HepG2 (cell line): ENCODE data around the gene ZNF628. TPM values are rescaled to one million over a fixed set of nuclear protein-coding genes. Genes with fewer than 3 reads are reported as not detected.
A peak's percentile ranks its signal among the peaks of the same experiment; 100 is the strongest.

Experiments used
- ATF5 ChIP-seq: sonication (generic); formaldehyde crosslinking; IDR thresholded peaks from 2 replicates; pipeline ENCODE4 v1.4.0; 2020; ENCODE audit warnings: mild to moderate bottlenecking, low read depth, missing genetic modification reagents
- BORCS8-MEF2B ChIP-seq: sonication (generic); formaldehyde crosslinking; IDR thresholded peaks from 2 replicates; pipeline ENCODE4 v1.8.0; 2022; ENCODE audit warnings: mild to moderate bottlenecking, missing genetic modification reagents
- CEBPG ChIP-seq: IDR thresholded peaks from 2 replicates; pipeline ENCODE4 v1.6.1; 2016
- ELF3 ChIP-seq: IDR thresholded peaks from 2 replicates; pipeline ENCODE4 v1.6.1; 2016; ENCODE audit warnings: missing genetic modification reagents, missing compliant biosample characterization
- GABPB1 ChIP-seq: IDR thresholded peaks from 2 replicates; pipeline ENCODE4 v1.6.1; 2016; ENCODE audit warnings: mild to moderate bottlenecking, missing genetic modification reagents, moderate library complexity, missing compliant biosample characterization
- HDAC1 ChIP-seq: sonication (generic); formaldehyde crosslinking; IDR thresholded peaks from 2 replicates; pipeline ENCODE4 v1.5.1; 2020; ENCODE audit warnings: mild to moderate bottlenecking, missing genetic modification reagents
- IRF1 ChIP-seq: sonication (generic); formaldehyde crosslinking; IDR thresholded peaks from 2 replicates; pipeline ENCODE4 v1.4.0; 2020; ENCODE audit warnings: low read depth, mild to moderate bottlenecking, missing genetic modification reagents
- POGZ ChIP-seq: sonication (generic); formaldehyde crosslinking; IDR thresholded peaks from 2 replicates; pipeline ENCODE4 v1.4.0; 2020; ENCODE audit warnings: mild to moderate bottlenecking, missing genetic modification reagents
- POLR2AphosphoS5 ChIP-seq: IDR thresholded peaks from 2 replicates; pipeline ENCODE4 v1.6.1; 2012; ENCODE audit warnings: low read depth, low read length
- RBFOX2 ChIP-seq: fragments of 200-400 bp; formaldehyde crosslinking; IDR thresholded peaks from 2 replicates; pipeline ENCODE4 v1.6.1; 2017; ENCODE audit warnings: low read depth, mild to moderate bottlenecking, low read length
- RERE ChIP-seq: IDR thresholded peaks from 2 replicates; pipeline ENCODE4 v1.6.1; 2016; ENCODE audit warnings: low read depth, missing genetic modification reagents, missing compliant biosample characterization
- SP1 ChIP-seq, 2 experiments: fragments of 450-650 bp in 1 of 2; sonication (generic) in 1 of 2; formaldehyde crosslinking in 1 of 2; IDR thresholded peaks; 2 replicates each; pipeline versions ENCODE4 v1.4.0 to v1.6.1; 2016 to 2020; ENCODE audit warnings: missing genetic modification reagents in 1 of 2
- SP140L ChIP-seq: sonication (generic); formaldehyde crosslinking; IDR thresholded peaks from 2 replicates; pipeline ENCODE4 v1.4.0; 2020; ENCODE audit warnings: missing genetic modification reagents, borderline replicate concordance
- TCF12 ChIP-seq, 2 experiments: fragments of 450-650 bp in 1 of 2; sonication (generic) in 1 of 2; formaldehyde crosslinking in 1 of 2; IDR thresholded peaks; 2 replicates each; pipeline versions ENCODE4 v1.6.1 to v1.8.0; 2017 to 2022; ENCODE audit warnings: antibody characterized with exemption in 1 of 2, mild to moderate bottlenecking in 1 of 2, missing genetic modification reagents in 1 of 2, moderate library complexity in 1 of 2
- USF2 ChIP-seq, 2 experiments: sonication (generic) in 1 of 2; formaldehyde crosslinking in 1 of 2; IDR thresholded peaks; 2 replicates each; pipeline versions ENCODE4 v1.5.1 to v1.6.1; 2011 to 2020; ENCODE audit warnings: borderline replicate concordance in 1 of 2, low read depth in 1 of 2, low read length in 1 of 2, mild to moderate bottlenecking in 1 of 2, missing genetic modification reagents in 1 of 2, moderate library complexity in 1 of 2
- YEATS2 ChIP-seq: sonication (generic); formaldehyde crosslinking; IDR thresholded peaks from 2 replicates; pipeline ENCODE4 v1.4.0; 2020; ENCODE audit warnings: missing genetic modification reagents, borderline replicate concordance
- ZFP36L1 ChIP-seq: sonication (generic); formaldehyde crosslinking; IDR thresholded peaks from 2 replicates; pipeline ENCODE4 v1.8.0; 2022; ENCODE audit warnings: mild to moderate bottlenecking, missing genetic modification reagents, moderate library complexity
- ZMYM4 ChIP-seq: sonication (generic); formaldehyde crosslinking; IDR thresholded peaks from 2 replicates; pipeline ENCODE4 v1.8.1; 2023; ENCODE audit warnings: mild to moderate bottlenecking, missing genetic modification reagents
- ZNF121 ChIP-seq: sonication (generic); formaldehyde crosslinking; IDR thresholded peaks from 2 replicates; pipeline ENCODE4 v1.5.0; 2020; ENCODE audit warnings: mild to moderate bottlenecking, missing genetic modification reagents
- ZNF138 ChIP-seq: sonication (generic); formaldehyde crosslinking; IDR thresholded peaks from 2 replicates; pipeline ENCODE4 v1.5.0; 2020; ENCODE audit warnings: mild to moderate bottlenecking, low read depth, missing genetic modification reagents
- polyA plus RNA-seq, 8 experiments: library from polyadenylated mRNA; depleted of rRNA in 3 of 8; stranded (reverse) in 7 of 8; unstranded in 1 of 8; fragments of >200 nt; fragmentation: Illumina TruSeq in 4 of 8; extraction: Trizol in 4 of 8; gene quantifications; 2 replicates each; pipeline versions ENCODE4 v1.2.1 to v1.2.3, GENCODE V29; 2011 to 2016; ENCODE audit warnings: low read depth in 4 of 8, missing spikeins in 1 of 8, mixed read lengths in 1 of 8; ENCODE audit not compliant: insufficient read depth in 1 of 8
- total RNA-seq, 5 experiments: library from RNA; depleted of rRNA; stranded (reverse); fragments of >200 nt; fragmentation: Illumina TruSeq; extraction: Trizol; gene quantifications; 2 replicates each; pipeline ENCODE4 v1.2.3, GENCODE V29; 2016; ENCODE audit warnings: low read depth in 1 of 5

The ZNF628 gene
- total and polyA plus RNA-seq, 2 of the 13 experiments (the other 11 are each of a cell fraction or from before 2014, with no cell fraction given): 0.54 to 1.2 TPM

- TF ChIP-seq BORCS8-MEF2B (CRISPR knock-in tag): peak; percentile 51
- peak; percentile 97 for TF ChIP-seq SP1 (IDR thresholded peaks at IDR 0.05)
- TF ChIP-seq SP1 (CRISPR knock-in tag; IDR thresholded peaks at IDR 0.05): peak; percentile 99
- 0 out of 2 replicates have a peak, but pooled peaks have one; percentile 12 for TF ChIP-seq CEBPG (CRISPR knock-in tag)
- no peak for TF ChIP-seq POGZ (CRISPR knock-in tag)
- no peak for TF ChIP-seq RERE (CRISPR knock-in tag)
- TF ChIP-seq SP140L (CRISPR knock-in tag): no peak
- no peak for TF ChIP-seq TCF12 (IDR thresholded peaks at IDR 0.05)
- TF ChIP-seq TCF12 (CRISPR knock-in tag; IDR thresholded peaks at IDR 0.05): no peak
- peak; percentile 97 for TF ChIP-seq RBFOX2
- TF ChIP-seq IRF1: no peak
- TF ChIP-seq GABPB1 (CRISPR knock-in tag): peak; percentile 86
- no peak for TF ChIP-seq ZNF138 (CRISPR knock-in tag)
- TF ChIP-seq ELF3 (CRISPR knock-in tag): peak; percentile 52
- peak; percentile 74 for TF ChIP-seq ZNF121 (CRISPR knock-in tag)
- peak; percentile 74; the same call in 1 of the 2 replicates for TF ChIP-seq YEATS2 (CRISPR knock-in tag)
- TF ChIP-seq USF2 (IDR thresholded peaks at IDR 0.05; ENCODE audit: low read depth, low read length): peak; percentile 88
- TF ChIP-seq USF2 (CRISPR knock-in tag; IDR thresholded peaks at IDR 0.05; ENCODE audit: borderline replicate concordance): peak; percentile 91; the same call in 1 of the 2 replicates
- 0 out of 2 replicates have a peak, but pooled peaks have one; percentile 25 for TF ChIP-seq ATF5 (CRISPR knock-in tag)
- TF ChIP-seq HDAC1 (CRISPR knock-in tag): peak; percentile 95
- TF ChIP-seq POLR2AphosphoS5: peak; percentile 76
- peak; percentile 74 for TF ChIP-seq ZMYM4 (CRISPR knock-in tag)
- no peak for TF ChIP-seq ZFP36L1 (CRISPR knock-in tag)
These were observed 15.0 kb upstream of the ZNF628 start, which contains the start of gene ISOC2 (continued) for GRCh38 chr19:55461259-55461973.
